Measurements from ENCODE around the gene STK4. TPM values are rescaled to one million over a fixed set of nuclear protein-coding genes. Genes with fewer than 3 reads are reported as not detected.

STK4 gene
- total and polyA plus RNA-seq, 8 donors: 25.0 to 63.7 (median 28.2) TPM

- TF ChIP-seq CTCF (IDR thresholded peaks at IDR 0.05): no peak
- DNase-seq: no peak
- peaks cover 0 to 45% of the 10 kb centered on the region in 2 donors for H3K36me3 ChIP-seq
- no peak for ATAC-seq
- no peaks in the 10 kb centered on the region for H3K27me3 ChIP-seq
- H3K27ac ChIP-seq: no peak overlapping the region
- H3K9me3 ChIP-seq: no peaks in the 10 kb centered on the region
- peaks cover 8 to 23% of the 10 kb centered on the region in 2 donors for H3K4me1 ChIP-seq
- H3K4me3 ChIP-seq: no peak overlapping the region
- intact Hi-C loops (cut with DNase I): no loop called here
These were observed 90.3 kb downstream of the STK4 start for GRCh38 chr20:45056473-45057173.

- intact Hi-C loops (cut with DNase I): no loop called here
- Histone ChIP-seq H3K9me3 (no peaks in the 10 kb centered on the region), H3K27me3 (no peaks in the 10 kb centered on the region), H3K4me3 (no peak overlapping the region), H3K36me3 (peaks cover 0 to 44% of the 10 kb centered on the region in 2 donors), H3K4me1 (peaks cover 2 to 7% of the 10 kb centered on the region in 2 donors), H3K27ac (no peak overlapping the region)
- ATAC-seq (no peak), DNase-seq (no peak)
- no peak for TF ChIP-seq CTCF (IDR thresholded peaks at IDR 0.05)
These were observed 92.0 kb downstream of the STK4 start for GRCh38 chr20:45058168-45058850.

GRCh38 chr20:45059022-45059728 lies 92.9 kb downstream of the STK4 start:
- no peaks in the 10 kb centered on the region for H3K27me3 ChIP-seq
- intact Hi-C loops (cut with DNase I): no loop called here
- H3K4me3 ChIP-seq: no peak overlapping the region
- DNase-seq (no peak), ATAC-seq (no peak)
- no peak for TF ChIP-seq CTCF (IDR thresholded peaks at IDR 0.05)
- H3K36me3 ChIP-seq: peaks cover 0 to 35% of the 10 kb centered on the region in 2 donors
- H3K9me3 ChIP-seq: no peaks in the 10 kb centered on the region
- H3K4me1 ChIP-seq: no peaks in the 10 kb centered on the region
- no peak overlapping the region for H3K27ac ChIP-seq

GRCh38 chr20:45060294-45060693 lies 94.0 kb downstream of the STK4 start:
- intact Hi-C loops (cut with DNase I): no loop called here

More at GRCh38 chr20:45060294-45060693, 94.0 kb downstream of the STK4 start:
- H3K9me3 ChIP-seq: no peaks in the 10 kb centered on the region
- no peak for ATAC-seq
- DNase-seq: no peak
- H3K27ac ChIP-seq: no peak overlapping the region
- H3K4me1 ChIP-seq: peaks cover 0 to 6% of the 10 kb centered on the region in 2 donors
- H3K27me3 ChIP-seq: no peaks in the 10 kb centered on the region
- H3K4me3 ChIP-seq: no peak overlapping the region
- peaks cover 0 to 27% of the 10 kb centered on the region in 2 donors for H3K36me3 ChIP-seq
- TF ChIP-seq CTCF (IDR thresholded peaks at IDR 0.05): no peak

Measured in left lung (tissue), 10 donors.